Posterior cingulate gyrus (tissue), 11 donors: ENCODE data around the gene ITGA2.

Source experiments
- DNase-seq, 10 donors: peaks; one replicate each; pipeline versions ENCODE4 v3.0.0 to v3.0.0-alpha.2; 2020 to 2021; ENCODE audit warnings: mixed read lengths in 3 of 10
- intact Hi-C: fragments of 100-400 bp; cut with DNase I; formaldehyde crosslinking; loops from one replicate; pipeline ENCODE4 v1.15.1; 2023

ITGA2 gene

DNA sequence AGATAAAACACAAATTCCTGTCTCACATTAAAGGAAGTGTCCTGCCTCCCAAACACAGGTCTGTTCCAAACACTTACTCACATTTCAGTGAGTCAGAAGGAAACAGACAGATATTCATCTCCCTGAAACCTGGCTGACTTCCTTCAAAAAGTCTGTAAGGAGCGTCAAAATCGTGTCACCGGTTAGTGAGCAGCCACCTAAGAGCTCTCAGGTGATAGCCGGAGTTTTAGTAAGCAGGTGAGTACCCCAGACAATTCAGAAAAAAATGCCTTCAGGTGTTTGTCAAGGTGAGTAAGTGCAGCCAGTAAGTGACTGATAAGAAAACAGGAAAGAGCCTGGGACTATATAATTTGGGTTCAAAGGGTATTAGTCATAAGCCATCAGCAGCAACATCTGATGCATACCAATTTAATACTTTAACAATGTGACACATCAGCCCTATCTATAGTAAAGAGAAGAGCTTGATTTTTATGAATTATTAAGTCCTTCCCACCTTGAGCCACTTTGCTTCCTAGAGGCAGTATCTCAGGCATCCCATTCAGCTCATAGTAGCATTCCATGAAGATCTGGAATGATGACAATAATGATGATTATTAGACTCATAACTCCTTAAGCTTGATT lies 1.3 kb upstream of the ITGA2 start:
- intact Hi-C loops = loop anchor here (2.0 to 10.0 kb wide), 2 partner anchors 39 to 107 kb away; no protein-coding TSS in a partner anchor
- no peak for DNase-seq

DNA sequence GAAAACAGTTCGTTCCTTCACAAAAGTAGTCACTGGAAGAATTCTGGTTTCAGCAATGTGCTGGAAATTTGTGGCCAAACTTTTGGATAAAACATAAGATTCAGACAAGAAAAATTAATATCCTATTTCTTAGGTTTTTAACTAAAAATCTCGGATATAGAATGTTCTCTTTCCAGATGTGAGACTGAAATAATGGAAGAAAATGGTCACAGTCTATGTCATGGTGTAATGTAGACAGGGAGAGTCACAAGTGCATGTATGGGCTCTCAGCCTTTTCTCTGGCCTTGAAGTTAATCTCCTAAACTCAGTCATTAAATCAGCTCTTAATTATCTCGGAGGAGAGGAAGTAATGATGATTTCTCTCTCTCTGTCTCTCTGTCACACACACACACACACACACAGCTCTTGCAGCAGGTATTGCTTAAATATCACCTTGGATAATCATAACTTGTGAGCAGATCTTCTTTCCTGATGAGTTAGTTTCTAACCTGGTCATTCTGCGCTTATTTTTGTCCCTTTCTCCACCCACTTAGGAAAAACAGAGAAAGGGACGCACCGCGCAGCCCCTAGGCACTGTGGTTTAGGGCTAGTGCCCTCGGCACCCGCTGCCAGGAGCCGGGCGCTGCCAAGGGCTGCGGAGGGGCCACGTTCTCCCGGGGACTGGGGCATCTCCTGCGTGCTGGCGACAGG lies 672 bp upstream of the ITGA2 start:
- intact Hi-C loops = loop anchor here (2.0 to 10.0 kb wide), 2 partner anchors 40 to 106 kb away; no protein-coding TSS in a partner anchor
- peak in 1 of 10 donors; percentile 62 for DNase-seq

DNA sequence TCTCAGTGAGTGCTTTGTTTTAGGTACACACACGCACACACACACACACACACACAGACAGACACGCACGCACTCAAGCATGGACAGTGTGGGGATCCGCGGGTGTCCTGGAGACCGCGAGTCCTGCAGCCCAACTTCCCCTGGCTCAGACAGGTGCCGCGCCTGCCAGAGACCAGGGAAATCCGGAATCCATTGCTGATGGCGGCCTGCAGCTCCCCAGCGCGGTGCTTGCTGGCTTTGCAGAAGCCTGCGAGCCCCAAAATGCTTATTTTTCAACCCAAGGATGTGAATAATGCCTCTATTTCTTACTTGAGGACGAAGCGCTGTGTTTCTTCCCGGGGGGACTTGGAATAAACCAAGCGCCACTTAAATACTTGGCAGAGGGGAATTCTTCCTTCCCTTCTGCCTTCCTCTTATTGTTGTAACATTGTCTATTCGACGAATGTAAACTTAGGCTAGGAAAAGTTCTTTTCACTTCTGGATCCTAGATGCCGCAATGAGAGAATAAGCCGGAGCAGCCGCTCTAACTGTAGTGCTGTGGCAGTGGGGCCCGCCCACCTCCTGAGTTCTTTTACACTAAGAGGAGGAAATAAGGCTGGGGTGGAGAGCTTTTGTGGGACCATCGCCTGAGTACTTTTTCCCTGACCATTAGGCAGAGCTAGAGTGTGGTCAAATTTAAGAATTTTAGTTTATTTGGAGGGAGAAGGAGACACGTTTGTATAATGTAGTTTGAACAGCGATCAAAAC lies 802 bp downstream of the ITGA2 start:
- intact Hi-C loops = loop anchor here (2.0 to 10.0 kb wide), 2 partner anchors 41 to 105 kb away; no protein-coding TSS in a partner anchor

DNA sequence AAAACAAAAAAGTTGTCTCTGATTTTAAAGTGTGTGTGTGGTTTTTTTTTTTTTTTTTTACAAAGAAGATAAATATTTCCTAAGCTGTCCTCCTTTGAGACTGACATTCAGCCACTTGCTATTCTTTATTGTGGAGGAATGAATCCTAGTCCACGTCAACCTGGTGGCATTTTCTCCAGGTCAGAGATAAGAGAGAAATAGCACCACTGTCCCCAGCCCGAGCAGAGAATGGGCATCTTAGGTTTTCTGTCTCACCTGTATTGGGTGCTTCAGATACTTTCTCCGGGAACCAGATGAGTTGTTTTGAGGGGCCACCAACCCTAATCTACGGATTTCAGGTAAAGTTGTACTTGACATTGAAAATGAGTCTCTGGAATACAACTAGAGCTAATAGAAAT lies 1.4 kb downstream of the ITGA2 start:
- intact Hi-C loops = no loop called here
- DNase-seq = no peak

More for the DNA sequence above, 802 bp downstream of the ITGA2 start:
- peak; percentile 20 to 94 (median 59) for DNase-seq

DNA sequence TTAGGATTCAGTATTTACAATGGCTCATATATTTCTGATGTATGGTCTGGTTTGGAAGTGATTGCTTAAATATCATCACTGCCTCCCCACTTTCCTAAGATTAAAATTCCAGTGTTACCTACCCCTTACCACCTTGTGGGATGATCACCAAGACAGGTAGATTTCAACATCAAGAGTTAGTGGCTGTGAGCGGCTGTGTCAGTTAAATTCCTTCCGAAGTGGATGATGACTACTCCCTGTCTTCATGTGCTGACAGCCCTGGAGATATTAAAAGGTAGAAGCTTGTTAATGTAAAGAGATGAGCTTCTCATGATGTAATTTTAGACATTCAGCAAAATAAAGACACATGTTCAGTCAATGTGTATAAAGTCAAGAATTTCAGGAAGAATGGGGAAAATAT lies 4.2 kb downstream of the ITGA2 start:
- intact Hi-C loops = no loop called here

DNA sequence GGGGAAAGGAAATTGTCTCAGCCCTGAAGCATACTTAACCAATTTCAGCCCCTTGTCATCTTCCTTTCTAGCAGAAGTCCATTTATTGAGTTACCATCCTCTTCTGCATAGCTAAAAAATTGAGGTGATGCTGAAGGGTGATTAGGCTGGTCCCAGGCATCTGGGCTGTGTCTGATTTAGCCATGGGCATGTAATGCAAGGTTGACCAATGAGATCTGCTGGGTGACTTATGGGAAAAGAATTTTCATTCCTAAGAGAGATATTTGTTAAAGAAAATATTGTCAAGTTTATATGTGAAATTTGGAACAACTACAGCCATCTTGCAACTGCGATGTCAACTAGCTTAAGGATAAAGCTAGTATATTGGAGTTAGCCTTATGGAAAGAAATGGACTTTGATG lies 5.1 kb downstream of the ITGA2 start:
- DNase-seq = no peak
- intact Hi-C loops = no loop called here

More for the DNA sequence above, 4.2 kb downstream of the ITGA2 start:
- DNase-seq = no peak

DNA sequence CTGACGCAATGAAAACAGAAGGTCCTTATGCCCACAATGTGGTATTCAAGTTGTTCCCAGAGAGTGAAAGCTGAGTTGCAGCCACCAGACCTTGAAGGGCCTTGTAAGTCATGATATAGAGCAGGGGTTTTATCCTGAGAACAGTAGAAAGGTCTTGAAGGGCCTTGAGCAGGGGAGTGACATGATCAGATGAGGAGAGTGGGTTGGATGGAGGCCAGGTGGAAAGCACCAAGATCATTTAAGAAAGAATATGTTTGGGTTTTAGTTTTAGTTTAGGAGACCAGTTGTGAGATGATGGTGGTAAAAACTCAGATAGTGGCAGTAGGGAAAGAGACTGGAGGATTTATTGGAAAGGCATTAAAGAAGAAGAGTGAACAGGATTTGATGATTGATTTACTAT lies 5.9 kb downstream of the ITGA2 start:
- intact Hi-C loops = no loop called here
- DNase-seq = no peak

DNA sequence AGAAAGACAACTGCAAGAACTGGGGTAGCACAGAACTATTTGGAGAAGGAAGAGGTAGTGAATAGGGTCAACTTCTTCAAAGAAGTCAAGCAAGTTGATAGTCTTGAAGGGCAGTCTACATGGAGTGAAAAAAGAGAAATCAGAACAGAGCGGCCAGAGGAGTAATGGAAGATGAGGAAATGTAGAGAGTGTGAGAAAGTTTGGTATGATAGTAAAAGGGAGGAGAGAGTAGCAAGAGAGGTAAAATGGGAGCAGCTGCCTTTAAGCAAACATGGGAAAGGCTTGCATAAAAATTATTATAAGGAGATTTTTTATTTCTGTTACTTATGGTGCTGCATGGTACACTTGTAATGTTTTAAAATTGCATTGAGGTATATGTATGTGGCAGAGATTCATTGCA lies 6.8 kb downstream of the ITGA2 start:
- no peak for DNase-seq
- intact Hi-C loops = no loop called here

DNA sequence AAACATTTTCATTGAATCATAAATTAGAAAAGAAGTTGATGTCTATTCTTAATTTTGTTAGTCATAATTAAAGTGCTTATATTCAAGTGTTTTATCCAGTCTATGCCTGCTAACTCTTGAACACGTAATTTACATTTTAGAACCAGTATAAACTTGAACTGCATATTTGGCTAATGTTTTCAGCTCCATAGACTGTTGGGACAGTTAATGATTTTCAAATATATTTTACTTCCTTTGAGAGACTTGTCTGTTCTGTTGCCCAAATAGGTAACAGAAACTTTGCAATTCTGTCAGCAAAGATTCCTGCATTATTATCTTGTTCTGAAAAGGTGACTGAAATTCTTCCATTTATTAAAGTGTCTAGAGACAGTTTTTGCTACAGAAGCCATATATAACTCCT lies 7.8 kb downstream of the ITGA2 start:
- intact Hi-C loops = no loop called here

DNA sequence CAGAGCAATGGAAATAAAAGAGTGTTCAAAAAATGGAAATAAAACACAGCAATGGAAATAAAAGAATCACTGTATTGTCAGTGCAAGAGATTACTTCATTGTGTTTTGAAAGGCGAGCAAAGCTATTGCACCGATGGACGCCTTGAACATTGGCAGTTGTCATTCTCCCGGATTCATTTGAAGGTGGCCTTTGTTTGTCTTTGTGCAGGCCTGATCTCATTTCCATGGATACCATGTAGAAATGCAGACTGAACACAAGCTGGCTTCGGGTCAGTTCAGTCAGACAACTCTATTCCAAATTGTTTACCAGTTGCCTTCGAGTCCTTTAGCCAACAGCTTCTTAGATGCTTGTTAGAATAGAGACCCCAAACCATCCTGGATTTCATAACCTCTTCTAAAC lies 8.3 kb downstream of the ITGA2 start:
- intact Hi-C loops = no loop called here
- DNase-seq = peak in 6 of 10 donors; percentile 30 to 90 (median 46)

More for the DNA sequence above, 7.8 kb downstream of the ITGA2 start:
- DNase-seq = no peak

DNA sequence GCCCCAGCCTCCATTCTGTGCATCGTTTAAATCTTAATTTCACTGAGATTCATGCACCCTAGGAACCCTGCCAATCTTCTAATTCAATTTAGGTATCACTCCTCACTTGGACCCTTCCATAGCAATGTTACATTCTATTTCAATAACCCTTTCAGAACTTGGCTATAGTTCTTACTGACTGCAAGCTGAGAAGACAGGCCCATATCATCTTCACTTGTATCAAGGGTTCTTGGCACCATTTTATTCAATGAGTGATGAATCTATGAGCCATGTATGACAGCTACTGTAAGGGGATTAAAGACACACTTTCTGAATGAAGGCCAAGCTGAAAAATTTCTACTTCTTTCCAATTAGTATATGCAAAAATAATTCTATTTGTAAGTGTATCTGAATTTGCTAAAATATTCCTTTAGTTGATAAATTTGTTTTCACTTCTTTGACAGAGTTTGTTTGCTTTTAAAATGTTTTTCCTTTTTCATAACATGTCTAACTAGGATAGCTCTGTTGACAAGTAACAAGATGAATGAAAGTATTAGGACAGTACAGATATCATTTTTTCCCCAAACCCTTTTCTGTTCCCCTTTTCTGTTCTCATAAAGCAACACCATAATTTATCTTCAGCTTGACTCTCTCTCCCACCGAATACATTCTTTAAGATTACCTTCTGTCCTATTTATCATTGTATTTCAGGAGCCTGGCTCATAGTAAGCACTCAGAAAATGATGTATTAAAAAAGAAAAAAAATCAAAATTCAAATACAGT lies 9.6 kb downstream of the ITGA2 start:
- intact Hi-C loops = no loop called here
- no peak for DNase-seq

DNA sequence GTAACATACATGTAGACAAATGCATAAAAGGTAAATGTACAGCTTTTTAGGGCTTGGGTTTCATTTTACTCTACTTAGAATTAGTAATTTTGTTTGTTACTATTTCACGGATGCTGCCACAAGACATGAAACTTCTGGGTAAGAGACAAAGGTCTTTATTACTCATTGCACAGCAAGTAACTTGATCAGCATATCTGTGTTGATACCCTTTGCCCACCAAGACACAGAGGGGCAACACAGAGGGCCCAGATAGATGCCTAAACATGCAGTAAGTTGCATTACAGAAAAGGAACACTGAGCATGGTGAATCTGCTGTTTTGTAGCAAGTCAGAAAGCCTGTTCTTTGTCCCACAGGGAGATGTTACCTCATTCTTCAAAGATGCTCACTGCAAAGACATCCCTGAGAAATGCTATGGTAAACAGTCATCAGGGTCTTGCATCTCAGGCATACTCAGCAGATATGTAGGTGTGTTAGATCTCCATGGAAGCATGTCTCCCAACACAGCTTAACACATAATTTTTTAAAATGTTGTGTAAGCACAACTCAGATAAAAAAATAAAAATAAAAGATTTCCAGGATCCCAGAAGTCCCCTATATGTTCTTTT lies 10.3 kb downstream of the ITGA2 start:
- DNase-seq = no peak
- intact Hi-C loops = no loop called here

DNA sequence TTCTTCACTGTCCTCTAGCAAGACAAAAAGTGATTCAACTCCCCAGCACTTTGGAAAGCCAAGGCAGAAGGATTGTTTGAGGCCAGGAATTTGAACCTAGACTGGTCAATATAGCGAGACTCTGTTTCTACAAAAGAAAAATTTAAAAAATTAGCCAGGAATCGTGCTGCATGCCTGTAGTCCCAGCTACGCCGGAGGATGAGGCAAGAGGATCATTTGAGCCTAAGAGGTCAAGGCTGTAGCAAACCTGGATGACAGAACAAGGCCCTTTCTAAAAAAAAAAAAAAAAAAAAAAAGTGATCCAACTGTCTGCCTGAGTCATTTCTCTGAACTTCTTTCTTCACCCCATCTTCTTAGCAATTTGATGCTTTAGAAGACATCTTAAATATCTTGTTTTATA lies 12.4 kb downstream of the ITGA2 start:
- intact Hi-C loops = no loop called here
- no peak for DNase-seq

DNA sequence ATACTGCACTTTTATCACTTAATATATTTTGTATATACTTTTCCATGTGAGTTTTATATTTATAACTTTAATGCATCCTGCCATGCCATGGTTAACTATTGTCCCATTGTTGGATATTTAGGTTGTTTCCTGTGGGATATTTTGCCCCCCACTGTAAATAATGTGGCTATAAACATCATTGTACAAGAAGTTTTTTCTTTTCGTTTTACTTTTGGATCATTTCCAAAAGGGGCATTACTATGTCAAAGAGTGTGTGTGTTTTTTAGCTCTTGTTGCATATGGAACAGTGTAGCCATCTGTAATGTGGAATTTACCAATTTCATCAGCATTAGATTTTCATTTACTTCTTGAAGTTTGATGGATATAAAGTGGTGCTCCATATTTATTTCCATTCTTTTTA lies 13.3 kb downstream of the ITGA2 start:
- no peak for DNase-seq
- intact Hi-C loops = no loop called here

DNA sequence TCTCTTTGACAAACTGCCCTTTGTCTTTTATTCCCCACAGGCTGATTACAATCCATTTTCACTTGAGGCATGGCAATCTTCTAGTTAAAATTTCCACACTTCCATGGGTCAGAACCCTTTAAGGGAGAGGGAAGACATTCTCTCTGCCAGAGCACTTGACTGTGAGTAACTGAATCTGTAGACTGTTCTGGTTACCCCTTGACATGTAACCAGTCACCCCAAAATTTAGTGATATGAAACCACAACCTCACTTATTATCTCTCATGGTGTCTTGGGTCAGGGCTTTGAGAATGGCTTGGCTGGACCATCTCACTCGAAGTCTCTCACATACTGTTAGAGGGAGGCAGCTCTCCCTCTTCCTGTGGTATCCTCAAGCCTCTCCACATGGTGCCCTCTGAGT lies 14.0 kb downstream of the ITGA2 start:
- intact Hi-C loops = no loop called here
- no peak for DNase-seq

DNA sequence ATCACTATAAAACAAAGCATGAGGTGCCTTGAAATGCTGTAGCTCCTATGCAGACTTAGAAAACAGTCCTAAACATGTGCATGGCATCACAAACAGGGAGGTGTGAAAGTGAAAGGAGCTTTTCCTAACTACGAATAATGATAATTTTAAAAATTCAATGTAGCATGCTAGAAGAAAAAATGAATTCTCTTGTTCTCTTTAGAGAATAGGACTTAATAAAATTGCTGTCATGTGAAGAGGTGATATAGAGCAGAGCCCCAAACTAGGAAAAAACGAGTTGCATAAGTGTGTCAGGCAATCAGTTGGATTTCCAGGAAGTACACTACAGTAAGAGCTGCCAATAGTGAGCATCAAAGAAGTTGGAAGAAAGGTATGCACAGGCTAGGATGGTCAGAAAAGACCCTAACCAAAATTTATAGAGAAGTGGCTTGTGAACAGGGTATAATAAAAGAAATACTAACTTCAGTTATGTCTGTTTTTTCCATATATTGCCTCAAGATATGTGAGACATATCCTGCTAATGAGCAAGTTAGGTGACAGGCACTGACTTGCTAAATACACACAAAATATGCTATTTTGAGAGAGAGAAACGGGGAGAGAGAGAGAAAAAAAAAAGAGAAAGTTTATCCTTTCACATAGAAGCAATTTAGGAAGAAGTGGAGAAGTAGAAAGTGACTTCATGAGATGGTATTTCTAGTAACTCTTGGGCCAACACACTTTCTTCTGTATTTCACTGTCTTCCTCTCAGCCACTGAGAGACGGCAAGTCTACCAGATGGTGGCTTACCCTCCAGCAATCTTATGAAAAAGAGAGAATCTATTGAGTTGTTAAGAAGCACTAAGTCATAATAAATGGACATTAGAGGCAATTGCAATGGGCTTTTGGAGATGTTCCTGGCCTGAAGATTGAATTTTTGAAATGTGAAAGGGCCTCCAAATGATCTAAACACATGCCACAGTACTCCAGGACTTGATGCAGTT lies 18.0 kb downstream of the ITGA2 start:
- intact Hi-C loops = no loop called here
- DNase-seq = no peak

DNA sequence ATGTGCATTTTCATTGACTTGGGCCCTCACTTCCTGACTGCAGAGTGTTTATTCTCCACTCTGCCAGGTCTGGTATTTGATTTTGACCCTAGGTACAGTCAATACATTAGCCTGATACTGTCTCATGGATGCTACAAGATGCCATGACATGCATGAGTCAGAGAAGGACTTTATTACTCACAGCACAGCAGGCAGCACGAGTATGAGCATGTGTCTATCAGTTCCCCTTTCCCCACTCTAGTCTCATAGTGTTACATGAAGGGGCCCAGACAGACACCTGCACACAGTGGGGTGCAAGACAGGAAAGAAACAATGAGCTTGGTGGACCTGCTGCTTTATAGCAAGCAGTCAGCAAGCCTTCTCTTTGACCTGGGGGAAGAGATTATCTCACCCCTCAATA lies 19.6 kb downstream of the ITGA2 start:
- intact Hi-C loops = no loop called here

DNA sequence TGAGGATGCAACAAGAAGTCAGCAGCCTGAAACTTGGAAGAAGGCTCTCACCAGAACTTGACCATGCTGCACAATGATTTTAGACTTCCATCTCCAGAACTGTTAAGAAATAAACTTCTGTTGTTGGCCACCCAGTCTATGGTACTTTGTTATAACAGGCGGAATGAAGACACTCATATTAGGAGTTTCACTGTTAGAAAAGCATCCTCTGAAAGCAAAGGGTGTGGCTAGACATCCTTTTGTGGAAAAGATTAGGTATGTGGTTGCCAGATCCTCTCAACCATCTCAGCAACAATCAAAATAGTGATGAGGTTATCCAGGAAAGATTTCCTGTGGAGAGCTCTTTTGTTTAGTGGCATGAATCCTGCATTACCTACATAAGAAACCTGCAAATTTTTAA lies 20.7 kb downstream of the ITGA2 start:
- no peak for DNase-seq
- intact Hi-C loops = no loop called here

More for the DNA sequence above, 19.6 kb downstream of the ITGA2 start:
- no peak for DNase-seq

DNA sequence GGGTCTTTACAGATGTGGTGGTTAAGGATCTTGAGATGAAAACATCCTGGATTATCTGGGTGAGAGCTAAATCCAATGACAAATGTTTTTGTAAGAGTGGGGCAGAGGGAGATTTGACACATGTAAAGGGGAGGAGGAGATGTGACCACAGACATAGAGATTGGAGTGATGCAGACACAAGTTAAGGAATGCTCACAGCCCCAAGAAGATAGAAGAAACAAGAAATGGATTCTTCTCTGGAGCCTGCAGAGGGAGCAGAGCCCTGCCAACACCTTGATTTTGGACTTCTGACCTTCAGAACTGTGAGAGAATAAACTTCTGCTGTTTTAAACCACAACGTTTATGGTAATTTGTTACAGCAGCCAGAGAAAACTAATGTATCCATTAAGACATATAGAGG lies 21.7 kb downstream of the ITGA2 start:
- intact Hi-C loops = no loop called here

More for the DNA sequence above, 21.7 kb downstream of the ITGA2 start:
- DNase-seq = no peak
